ENCODE data around the gene DEDD.

Gene DEDD

DNA sequence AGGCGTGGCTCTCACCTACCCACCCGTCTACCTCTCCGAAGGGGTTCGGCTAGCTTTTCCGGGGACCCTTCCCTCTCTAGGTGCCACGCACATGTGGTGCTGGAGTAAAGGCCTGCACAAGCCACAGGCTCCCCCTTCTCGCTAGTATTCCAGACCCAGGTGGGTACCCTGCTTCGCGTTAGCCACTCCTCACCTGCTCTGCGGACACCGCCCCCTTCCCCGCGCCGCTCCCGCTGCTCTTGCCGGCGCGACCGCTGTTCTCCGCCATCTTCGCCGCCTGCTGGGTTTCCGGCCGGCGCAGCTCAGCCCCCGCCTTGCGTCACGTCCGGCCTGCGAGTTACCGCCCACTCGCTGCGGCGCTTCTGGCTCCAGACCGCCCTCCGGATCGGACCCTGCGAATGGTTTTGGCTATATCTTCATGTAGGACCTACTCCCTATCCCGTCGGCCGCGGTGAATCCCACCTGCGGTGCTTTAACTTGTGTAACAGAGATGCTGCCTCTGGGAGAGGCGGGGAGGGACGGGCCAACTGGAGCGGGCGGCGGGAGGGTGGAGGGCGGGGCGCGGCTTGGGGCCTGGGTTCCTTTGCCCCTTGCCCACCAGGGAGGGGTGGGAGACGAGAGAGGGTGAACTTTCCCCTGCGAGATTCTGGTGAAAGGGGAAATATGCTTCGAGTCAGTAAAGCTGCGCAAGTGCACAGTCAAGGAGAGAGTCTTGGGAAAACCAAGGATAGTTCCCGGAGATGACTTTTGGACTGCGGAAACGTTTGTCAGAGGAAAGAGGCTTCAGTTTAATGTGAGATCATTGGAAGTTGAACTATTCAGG lies 14.5 kb downstream of the DEDD start, which contains the start of the genes NIT1 and PFDN2:
NIT1 (plus strand) TSS at position 347 of the 823 bp plus-strand sequence; CDS start at position 419, 72 bp downstream.
PFDN2 (minus strand) TSS at position 279 of the 823 bp plus-strand sequence; CDS start at position 268, 11 bp downstream.
- no peak for TF ChIP-seq RAD21 (IDR thresholded peaks at IDR 0.05; ENCODE audit: low read depth)
- peak; percentile 97 for TF ChIP-seq YY1 (IDR thresholded peaks at IDR 0.05; ENCODE audit: low read depth)
- TF ChIP-seq NFIC (IDR thresholded peaks at IDR 0.05), result no peak
- peak; percentile 98 for TF ChIP-seq TAF1 (IDR thresholded peaks at IDR 0.05; ENCODE audit: low read depth)
- peak; percentile 63; the same call in 1 of the 2 replicates for TF ChIP-seq TCF12 (IDR thresholded peaks at IDR 0.05; ENCODE audit: low read depth)
- TF ChIP-seq, protein P1, sequence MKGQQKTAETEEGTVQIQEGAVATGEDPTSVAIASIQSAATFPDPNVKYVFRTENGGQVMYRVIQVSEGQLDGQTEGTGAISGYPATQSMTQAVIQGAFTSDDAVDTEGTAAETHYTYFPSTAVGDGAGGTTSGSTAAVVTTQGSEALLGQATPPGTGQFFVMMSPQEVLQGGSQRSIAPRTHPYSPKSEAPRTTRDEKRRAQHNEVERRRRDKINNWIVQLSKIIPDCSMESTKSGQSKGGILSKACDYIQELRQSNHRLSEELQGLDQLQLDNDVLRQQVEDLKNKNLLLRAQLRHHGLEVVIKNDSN (IDR thresholded peaks at IDR 0.05), result no peak
- no peak for TF ChIP-seq EP300 (IDR thresholded peaks at IDR 0.05; ENCODE audit: borderline replicate concordance)
- TF ChIP-seq EGR1 (IDR thresholded peaks at IDR 0.05), result peak; percentile 90
- TF ChIP-seq ZBTB7A (IDR thresholded peaks at IDR 0.05; ENCODE audit: low read depth), result no peak
- peak; percentile 75 for TF ChIP-seq CREB1 (IDR thresholded peaks at IDR 0.05; ENCODE audit: low read depth)
- TF ChIP-seq, protein P2, sequence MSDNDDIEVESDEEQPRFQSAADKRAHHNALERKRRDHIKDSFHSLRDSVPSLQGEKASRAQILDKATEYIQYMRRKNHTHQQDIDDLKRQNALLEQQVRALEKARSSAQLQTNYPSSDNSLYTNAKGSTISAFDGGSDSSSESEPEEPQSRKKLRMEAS (IDR thresholded peaks at IDR 0.05), result peak; percentile 50; the same call in 1 of the 2 replicates
- TF ChIP-seq FOXM1 (IDR thresholded peaks at IDR 0.05; ENCODE audit: borderline replicate concordance, low read depth), result no peak
- no peak for TF ChIP-seq CEBPB (IDR thresholded peaks at IDR 0.05)
- peak; percentile 16; the same call in 1 of the 2 replicates for TF ChIP-seq TEAD4 (IDR thresholded peaks at IDR 0.05)
- TF ChIP-seq, protein P3, sequence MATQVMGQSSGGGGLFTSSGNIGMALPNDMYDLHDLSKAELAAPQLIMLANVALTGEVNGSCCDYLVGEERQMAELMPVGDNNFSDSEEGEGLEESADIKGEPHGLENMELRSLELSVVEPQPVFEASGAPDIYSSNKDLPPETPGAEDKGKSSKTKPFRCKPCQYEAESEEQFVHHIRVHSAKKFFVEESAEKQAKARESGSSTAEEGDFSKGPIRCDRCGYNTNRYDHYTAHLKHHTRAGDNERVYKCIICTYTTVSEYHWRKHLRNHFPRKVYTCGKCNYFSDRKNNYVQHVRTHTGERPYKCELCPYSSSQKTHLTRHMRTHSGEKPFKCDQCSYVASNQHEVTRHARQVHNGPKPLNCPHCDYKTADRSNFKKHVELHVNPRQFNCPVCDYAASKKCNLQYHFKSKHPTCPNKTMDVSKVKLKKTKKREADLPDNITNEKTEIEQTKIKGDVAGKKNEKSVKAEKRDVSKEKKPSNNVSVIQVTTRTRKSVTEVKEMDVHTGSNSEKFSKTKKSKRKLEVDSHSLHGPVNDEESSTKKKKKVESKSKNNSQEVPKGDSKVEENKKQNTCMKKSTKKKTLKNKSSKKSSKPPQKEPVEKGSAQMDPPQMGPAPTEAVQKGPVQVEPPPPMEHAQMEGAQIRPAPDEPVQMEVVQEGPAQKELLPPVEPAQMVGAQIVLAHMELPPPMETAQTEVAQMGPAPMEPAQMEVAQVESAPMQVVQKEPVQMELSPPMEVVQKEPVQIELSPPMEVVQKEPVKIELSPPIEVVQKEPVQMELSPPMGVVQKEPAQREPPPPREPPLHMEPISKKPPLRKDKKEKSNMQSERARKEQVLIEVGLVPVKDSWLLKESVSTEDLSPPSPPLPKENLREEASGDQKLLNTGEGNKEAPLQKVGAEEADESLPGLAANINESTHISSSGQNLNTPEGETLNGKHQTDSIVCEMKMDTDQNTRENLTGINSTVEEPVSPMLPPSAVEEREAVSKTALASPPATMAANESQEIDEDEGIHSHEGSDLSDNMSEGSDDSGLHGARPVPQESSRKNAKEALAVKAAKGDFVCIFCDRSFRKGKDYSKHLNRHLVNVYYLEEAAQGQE (IDR thresholded peaks at IDR 0.05; ENCODE audit: low read depth), result no peak

DNA sequence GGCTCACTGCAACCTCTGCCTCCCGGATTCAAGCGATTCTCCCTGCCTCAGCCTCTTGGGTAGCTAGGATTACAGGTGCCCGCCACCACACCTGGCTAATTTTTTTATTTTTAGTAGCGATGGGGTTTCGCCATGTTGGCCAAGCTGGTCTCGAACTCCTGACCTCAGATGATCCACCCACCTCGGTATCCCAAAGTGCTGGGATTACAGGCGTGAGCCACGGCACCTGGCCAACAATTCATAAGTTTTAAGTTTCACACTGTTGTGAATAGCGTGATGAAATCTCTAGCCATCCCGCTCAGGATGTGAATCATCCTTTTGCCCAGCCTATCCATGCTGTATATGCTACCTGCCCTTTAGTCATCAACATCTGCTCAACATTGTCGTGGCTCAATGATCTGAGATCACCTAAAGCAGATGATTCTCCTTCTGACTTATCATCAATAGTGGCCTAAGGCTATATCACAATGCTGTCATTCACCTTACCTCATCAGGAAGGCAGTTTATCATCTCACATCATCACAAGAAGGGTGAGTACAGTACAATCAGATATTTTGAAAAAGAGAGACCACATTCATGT lies 17.2 kb downstream of the DEDD start:
- TF ChIP-seq CEBPB (IDR thresholded peaks at IDR 0.05), result peak; percentile 57
- TF ChIP-seq ZBTB7A (IDR thresholded peaks at IDR 0.05; ENCODE audit: low read depth), result no peak
- TF ChIP-seq EP300 (IDR thresholded peaks at IDR 0.05; ENCODE audit: borderline replicate concordance), result peak; percentile 28; the same call in 1 of the 2 replicates
- TF ChIP-seq CREB1 (IDR thresholded peaks at IDR 0.05; ENCODE audit: low read depth), result no peak
- TF ChIP-seq EGR1 (IDR thresholded peaks at IDR 0.05), result 0 out of 2 replicates have a peak, but pooled peaks have one; percentile 19
- TF ChIP-seq TCF12 (IDR thresholded peaks at IDR 0.05; ENCODE audit: low read depth), result peak; percentile 49; the same call in 1 of the 2 replicates
- peak; percentile 37; the same call in 1 of the 2 replicates for TF ChIP-seq TEAD4 (IDR thresholded peaks at IDR 0.05)
- TF ChIP-seq NFIC (IDR thresholded peaks at IDR 0.05), result peak; percentile 49; the same call in 1 of the 2 replicates

DNA sequence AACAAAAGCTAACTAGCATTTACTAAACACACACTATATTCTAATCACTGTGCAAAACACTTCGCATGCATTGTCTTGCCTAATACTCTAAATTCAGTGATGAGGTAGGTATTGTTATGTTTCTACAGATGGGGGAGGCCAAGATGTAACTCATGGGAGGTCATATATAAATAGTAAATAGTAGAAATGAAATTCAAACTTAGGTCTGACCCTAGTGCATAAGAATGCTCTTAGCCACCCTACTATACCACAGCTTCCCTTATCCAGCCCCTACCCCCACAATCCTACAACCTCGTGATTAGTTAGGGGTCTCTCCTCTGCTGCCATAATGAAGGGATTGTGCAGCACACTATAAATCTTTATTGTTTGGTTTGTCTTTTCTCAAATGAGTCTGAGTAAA lies 17.9 kb downstream of the DEDD start:
- TF ChIP-seq CREB1 (IDR thresholded peaks at IDR 0.05; ENCODE audit: low read depth) (no peak), RAD21 (IDR thresholded peaks at IDR 0.05; ENCODE audit: low read depth) (no peak), ZBTB7A (IDR thresholded peaks at IDR 0.05; ENCODE audit: low read depth) (no peak), TAF1 (IDR thresholded peaks at IDR 0.05; ENCODE audit: low read depth) (no peak), EGR1 (IDR thresholded peaks at IDR 0.05) (no peak), NFIC (IDR thresholded peaks at IDR 0.05) (no peak), FOXM1 (IDR thresholded peaks at IDR 0.05; ENCODE audit: borderline replicate concordance, low read depth) (no peak), YY1 (IDR thresholded peaks at IDR 0.05; ENCODE audit: low read depth) (no peak), EP300 (IDR thresholded peaks at IDR 0.05; ENCODE audit: borderline replicate concordance) (no peak), TEAD4 (IDR thresholded peaks at IDR 0.05) (no peak), TCF12 (IDR thresholded peaks at IDR 0.05; ENCODE audit: low read depth) (no peak), CEBPB (IDR thresholded peaks at IDR 0.05) (no peak)
- TF ChIP-seq, protein P1 (IDR thresholded peaks at IDR 0.05), result no peak
- TF ChIP-seq, protein P2 (IDR thresholded peaks at IDR 0.05), result no peak
- TF ChIP-seq, protein P3 (IDR thresholded peaks at IDR 0.05; ENCODE audit: low read depth), result no peak

DNA sequence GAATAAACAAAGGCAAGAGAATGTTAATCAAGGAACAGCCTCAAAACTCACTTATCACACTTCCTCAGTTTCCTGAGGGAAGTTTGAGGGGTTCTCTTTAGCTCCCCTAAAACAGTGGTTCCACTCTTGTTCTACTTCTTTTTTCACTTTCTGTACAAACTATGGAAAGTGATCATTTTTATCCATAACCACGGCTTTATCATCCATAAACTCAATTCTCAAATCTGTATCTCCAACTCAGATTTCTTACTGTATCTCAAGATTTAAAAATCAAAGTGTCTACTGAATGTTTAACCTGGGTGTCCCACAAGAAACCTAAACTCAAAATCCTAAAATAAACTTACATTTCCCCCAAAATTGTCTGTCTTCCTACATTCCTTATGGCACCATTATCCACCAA lies 18.6 kb downstream of the DEDD start:
- TF ChIP-seq TEAD4 (IDR thresholded peaks at IDR 0.05) (no peak), CREB1 (IDR thresholded peaks at IDR 0.05; ENCODE audit: low read depth) (no peak), ZBTB7A (IDR thresholded peaks at IDR 0.05; ENCODE audit: low read depth) (no peak), TCF12 (IDR thresholded peaks at IDR 0.05; ENCODE audit: low read depth) (no peak), YY1 (IDR thresholded peaks at IDR 0.05; ENCODE audit: low read depth) (no peak), TAF1 (IDR thresholded peaks at IDR 0.05; ENCODE audit: low read depth) (no peak)

DNA sequence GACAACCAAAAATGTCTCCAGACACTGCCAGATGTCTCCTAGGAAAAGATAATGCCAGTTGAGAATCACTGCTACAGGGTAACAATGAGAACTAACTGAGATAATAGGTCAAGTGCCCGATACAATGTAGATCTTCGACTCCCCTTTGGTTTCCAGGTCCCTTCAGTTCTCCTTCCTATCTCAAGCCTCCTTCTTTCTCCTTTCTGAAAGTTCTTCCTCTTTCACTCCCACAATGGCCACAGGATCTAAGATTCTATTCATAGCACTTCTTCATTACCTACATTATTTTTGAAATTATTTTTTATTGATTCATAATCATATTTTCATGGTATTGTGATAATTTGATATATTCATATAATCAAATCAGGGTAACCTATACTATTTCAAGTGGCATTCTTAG lies 20.9 kb downstream of the DEDD start:
- TF ChIP-seq TAF1 (IDR thresholded peaks at IDR 0.05; ENCODE audit: low read depth) (no peak), CEBPB (IDR thresholded peaks at IDR 0.05) (no peak), TCF12 (IDR thresholded peaks at IDR 0.05; ENCODE audit: low read depth) (no peak), NFIC (IDR thresholded peaks at IDR 0.05) (no peak), RAD21 (IDR thresholded peaks at IDR 0.05; ENCODE audit: low read depth) (no peak), ZBTB7A (IDR thresholded peaks at IDR 0.05; ENCODE audit: low read depth) (no peak), TEAD4 (IDR thresholded peaks at IDR 0.05) (no peak), CREB1 (IDR thresholded peaks at IDR 0.05; ENCODE audit: low read depth) (no peak), YY1 (IDR thresholded peaks at IDR 0.05; ENCODE audit: low read depth) (no peak), EGR1 (IDR thresholded peaks at IDR 0.05) (no peak), FOXM1 (IDR thresholded peaks at IDR 0.05; ENCODE audit: borderline replicate concordance, low read depth) (no peak), EP300 (IDR thresholded peaks at IDR 0.05; ENCODE audit: borderline replicate concordance) (no peak)
- TF ChIP-seq, protein P1 (IDR thresholded peaks at IDR 0.05), result no peak
- TF ChIP-seq, protein P3 (IDR thresholded peaks at IDR 0.05; ENCODE audit: low read depth), result no peak
- TF ChIP-seq, protein P2 (IDR thresholded peaks at IDR 0.05), result no peak

Measured in Ishikawa (cell line).